CD4-positive, alpha-beta T cell (primary cell): ENCODE measurements around the gene TMEM141. TPM values are rescaled to one million over a fixed set of nuclear protein-coding genes. Genes with fewer than 3 reads are reported as not detected.

Source experiments
- ATAC-seq: fragments of 200-7000 bp; cut with Tn5 transposase; one replicate; pipeline ENCODE4 v1.10.0; 2022; ENCODE audit warnings: mild to moderate bottlenecking; ENCODE audit not compliant: poor library complexity
- CTCF ChIA-PET: fragments of 350-600 bp; sonication (Branson Sonifier 250); formaldehyde crosslinking; loops from one replicate; lab custom pipeline; 2021; ENCODE audit warnings: antibody characterized with exemption, inconsistent platforms; lab: Charles Lee
- POLR2A ChIA-PET: fragments of 350-600 bp; sonication (Branson Sonifier 250); formaldehyde crosslinking; loops from one replicate; lab custom pipeline; 2021; ENCODE audit warnings: antibody characterized with exemption, inconsistent platforms; lab: Charles Lee
- DNase-seq, 14 experiments: peaks; one replicate each; pipeline ENCODE4 v3.0.0-alpha.2; 2013 to 2020; ENCODE audit warnings: mixed read lengths in 2 of 14
- H3K27ac ChIP-seq, 2 donors: one replicate each; pipeline versions ENCODE4 v1.5.1 to v1.7.0; 2013; ENCODE audit warnings: low read length in 2 of 2, low read depth in 1 of 2, mild to moderate bottlenecking in 1 of 2
- H3K27me3 ChIP-seq, 2 experiments: 1 replicate in 1 of 2; 2 replicates in 1 of 2; pipeline versions ENCODE4 v1.6.1 to v1.7.0; 2013; ENCODE audit warnings: low read length in 2 of 2, control low read depth in 1 of 2, mild to moderate bottlenecking in 1 of 2, moderate library complexity in 1 of 2; ENCODE audit not compliant: insufficient read depth in 2 of 2, control insufficient read depth in 1 of 2
- H3K36me3 ChIP-seq: one replicate; pipeline ENCODE4 v1.6.1; 2013; ENCODE audit warnings: low read length, control low read depth; ENCODE audit not compliant: insufficient read depth
- H3K4me1 ChIP-seq: one replicate; pipeline ENCODE4 v1.6.1; 2013; ENCODE audit warnings: low read length, control low read depth; ENCODE audit not compliant: insufficient read depth
- H3K4me3 ChIP-seq: one replicate; pipeline ENCODE4 v1.5.1; 2013; ENCODE audit warnings: mild to moderate bottlenecking, low read length, moderate library complexity
- H3K9me3 ChIP-seq, 2 experiments: 1 replicate in 1 of 2; 2 replicates in 1 of 2; pipeline versions ENCODE4 v1.6.1 to v1.7.0; 2013; ENCODE audit warnings: low read length in 2 of 2, mild to moderate bottlenecking in 2 of 2, control low read depth in 1 of 2, moderate library complexity in 1 of 2; ENCODE audit not compliant: control insufficient read depth in 1 of 2, insufficient read depth in 1 of 2
- H3K27ac Mint-ChIP-seq: one replicate; pipeline ENCODE4 v1.8.0; 2020; ENCODE audit warnings: mixed read lengths
- H3K27me3 Mint-ChIP-seq: one replicate; pipeline ENCODE4 v1.8.0; 2021; ENCODE audit warnings: mixed read lengths
- H3K36me3 Mint-ChIP-seq: one replicate; pipeline ENCODE4 v1.8.0; 2021; ENCODE audit warnings: low read depth, mixed read lengths
- H3K4me1 Mint-ChIP-seq: one replicate; pipeline ENCODE4 v1.8.0; 2021; ENCODE audit warnings: low read depth, mixed read lengths
- H3K4me3 Mint-ChIP-seq: one replicate; pipeline ENCODE4 v1.8.0; 2020; ENCODE audit warnings: mild to moderate bottlenecking, mixed read lengths
- H3K9me3 Mint-ChIP-seq: one replicate; pipeline ENCODE4 v1.8.0; 2020; ENCODE audit warnings: mixed read lengths
- CTCF ChIP-seq: fragments of 200-600 bp; IDR thresholded peaks from one replicate; pipeline ENCODE4 v1.8.0; 2022; ENCODE audit warnings: antibody characterized with exemption, mild to moderate bottlenecking
- intact Hi-C, 2 experiments: fragments of 100-400 bp; cut with DNase I in 1 of 2; cut with micrococcal nuclease in 1 of 2; formaldehyde crosslinking; loops; one replicate each; pipeline versions ENCODE4 v1.15.1 to v1.9.0; 2023 to 2025; cut with DNase I, micrococcal nuclease
- total RNA-seq, 174 experiments: library from RNA in 2 of 174; stranded (reverse) in 2 of 174; gene quantifications; one replicate each; pipeline ENCODE4 v1.2.3 and lab custom pipeline; 2021 to 2026

Gene TMEM141
- total RNA-seq, 2 experiments from 2014 or later, result 14.6 to 17.1 TPM

- peaks cover 37% of the 10 kb centered on the region for H3K4me1 Mint-ChIP-seq
- DNase-seq (no peak), ATAC-seq (no peak)
- TF ChIP-seq CTCF, result no peak
- ChIA-PET CTCF (interaction anchor here (1.4 kb wide), 1 partner anchor 53 kb away, joined by 4 read pairs; the partner anchor contains the start of gene AJM1), POLR2A (no interaction called here)
- no peaks in the 10 kb centered on the region for H3K36me3 Mint-ChIP-seq
- H3K9me3 Mint-ChIP-seq, result no peaks in the 10 kb centered on the region
- H3K27ac ChIP-seq, result no peak overlapping the region
- H3K36me3 ChIP-seq, result peaks cover 14% of the 10 kb centered on the region
- H3K4me1 ChIP-seq, result peaks cover 29% of the 10 kb centered on the region
- H3K27me3 Mint-ChIP-seq, result no peaks in the 10 kb centered on the region
- no peaks in the 10 kb centered on the region for H3K9me3 ChIP-seq
- no peaks in the 10 kb centered on the region for H3K27me3 ChIP-seq
- intact Hi-C loops, result loop anchor here (5.0 to 10.0 kb wide), 4 partner anchors 275 to 448 kb away; partner anchors contain the start of genes RNF208 (in 1 of the 2) and SEC16A (in 1 of the 2)
- H3K27ac Mint-ChIP-seq, result no peak overlapping the region
- no peak overlapping the region for H3K4me3 Mint-ChIP-seq
- H3K4me3 ChIP-seq, result no peak overlapping the region
These were observed 1.6 kb upstream of the TMEM141 start for GRCh38 chr9:136789523-136789937.

DNA sequence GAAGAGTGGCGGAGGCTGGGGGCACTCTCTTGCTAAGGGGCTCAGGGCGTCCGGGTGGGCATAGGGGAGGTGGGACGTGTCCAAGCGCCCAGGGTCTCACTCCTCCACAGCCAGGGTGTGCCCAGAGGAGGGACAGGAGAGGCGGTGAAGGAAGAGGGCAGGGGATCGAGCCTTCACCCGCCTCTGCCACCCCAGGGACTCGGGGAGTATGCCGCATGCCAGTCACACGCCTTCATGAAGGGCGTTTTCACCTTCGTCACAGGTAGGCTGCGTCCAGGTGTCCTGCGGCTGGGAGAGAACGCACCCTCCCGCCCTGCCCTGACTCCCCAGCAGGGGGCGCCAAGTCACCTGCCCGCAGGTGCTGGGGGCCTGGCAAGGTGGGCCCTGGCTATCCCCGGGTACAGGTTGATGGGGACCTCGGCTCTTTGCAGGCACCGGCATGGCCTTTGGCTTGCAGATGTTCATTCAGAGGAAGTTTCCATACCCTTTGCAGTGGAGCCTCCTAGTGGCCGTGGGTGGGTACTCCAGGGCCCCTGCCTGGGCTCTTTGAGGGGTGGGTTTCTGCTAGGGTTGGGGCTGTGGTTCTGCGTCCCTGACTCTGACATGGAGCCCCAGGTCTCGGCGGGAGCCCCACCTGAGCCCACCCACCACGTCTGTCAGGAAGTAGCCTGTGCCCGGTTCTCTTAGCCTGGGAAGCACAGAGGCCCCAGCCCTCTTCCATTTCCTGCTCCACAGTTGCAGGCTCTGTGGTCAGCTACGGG lies 552 bp downstream of the TMEM141 start:
- peak; percentile 35 for ATAC-seq
- no peaks in the 10 kb centered on the region for H3K36me3 Mint-ChIP-seq
- TF ChIP-seq CTCF, result peak; percentile 99
- Histone ChIP-seq H3K4me1 (peaks cover 33% of the 10 kb centered on the region), H3K27me3 (no peaks in the 10 kb centered on the region), H3K4me3 (peak overlapping the region; percentile 77), H3K36me3 (peaks cover 14% of the 10 kb centered on the region), H3K27ac (peak overlapping the region; percentile 95), H3K9me3 (no peaks in the 10 kb centered on the region)
- intact Hi-C loops, result loop anchor here in 1 of 2 experiments (1.0 to 10.0 kb wide), 3 partner anchors 9 to 663 kb away; partner anchors contain the start of genes C8G, FBXW5 and NSMF
- H3K4me3 Mint-ChIP-seq, result peak overlapping the region; percentile 91
- no peaks in the 10 kb centered on the region for H3K27me3 Mint-ChIP-seq
- CTCF ChIA-PET, result interaction anchor here (0.7 to 1.4 kb wide), 3 partner anchors 16 to 243 kb away, joined by 3 to 4 read pairs (median 4); partner anchors contain the start of genes AJM1 and RABL6
- peaks cover 47% of the 10 kb centered on the region for H3K4me1 Mint-ChIP-seq
- H3K9me3 Mint-ChIP-seq, result no peaks in the 10 kb centered on the region
- H3K27ac Mint-ChIP-seq, result peak overlapping the region; percentile 99
- POLR2A ChIA-PET, result interaction anchor here (0.7 to 4.4 kb wide), 6 partner anchors 9 to 286 kb away, joined by 3 to 30 read pairs (median 3); partner anchors contain the start of genes CLIC3, RABL6 and UAP1L1
- peak; percentile 39 to 89 (median 68) for DNase-seq

- intact Hi-C loops, result loop anchor here in 1 of 2 experiments (10.0 kb wide), 1 partner anchor 662 kb away; the partner anchor contains the start of gene NSMF
- Mint-ChIP-seq H3K4me3 (peak overlapping the region; percentile 91), H3K27ac (peak overlapping the region; percentile 99), H3K36me3 (no peaks in the 10 kb centered on the region), H3K4me1 (peaks cover 53% of the 10 kb centered on the region), H3K9me3 (no peaks in the 10 kb centered on the region), H3K27me3 (no peaks in the 10 kb centered on the region)
- DNase-seq, result peak in 1 of 14 experiments; percentile 41
- ChIA-PET CTCF (interaction anchor here (0.7 to 1.4 kb wide), 2 partner anchors 15 to 50 kb away, joined by 3 to 4 read pairs; partner anchors contain the start of genes AJM1 and RABL6), POLR2A (interaction anchor here (0.7 to 4.4 kb wide), 3 partner anchors 15 to 242 kb away, joined by 3 to 30 read pairs (median 3); partner anchors contain the start of genes CLIC3 and RABL6)
- Histone ChIP-seq H3K27ac (peak overlapping the region in 1 of 2 donors; percentile 95), H3K36me3 (peaks cover 14% of the 10 kb centered on the region), H3K27me3 (no peaks in the 10 kb centered on the region), H3K4me3 (peak overlapping the region; percentile 77), H3K4me1 (peaks cover 32% of the 10 kb centered on the region), H3K9me3 (no peaks in the 10 kb centered on the region)
- no peak for ATAC-seq
- no peak for TF ChIP-seq CTCF
These were observed 1.4 kb downstream of the TMEM141 start for GRCh38 chr9:136792321-136793085.
